NCI-H146 treated with DMSO at 0.1 percent for 48 hours (cell line): ENCODE measurements around the gene NPDC1.

ENCODE experiments used
- DNase-seq: peaks from one replicate; lab custom pipeline; 2025; ENCODE audit not compliant: unreplicated experiment; lab: John Stamatoyannopoulos, UW

The NPDC1 gene

DNA sequence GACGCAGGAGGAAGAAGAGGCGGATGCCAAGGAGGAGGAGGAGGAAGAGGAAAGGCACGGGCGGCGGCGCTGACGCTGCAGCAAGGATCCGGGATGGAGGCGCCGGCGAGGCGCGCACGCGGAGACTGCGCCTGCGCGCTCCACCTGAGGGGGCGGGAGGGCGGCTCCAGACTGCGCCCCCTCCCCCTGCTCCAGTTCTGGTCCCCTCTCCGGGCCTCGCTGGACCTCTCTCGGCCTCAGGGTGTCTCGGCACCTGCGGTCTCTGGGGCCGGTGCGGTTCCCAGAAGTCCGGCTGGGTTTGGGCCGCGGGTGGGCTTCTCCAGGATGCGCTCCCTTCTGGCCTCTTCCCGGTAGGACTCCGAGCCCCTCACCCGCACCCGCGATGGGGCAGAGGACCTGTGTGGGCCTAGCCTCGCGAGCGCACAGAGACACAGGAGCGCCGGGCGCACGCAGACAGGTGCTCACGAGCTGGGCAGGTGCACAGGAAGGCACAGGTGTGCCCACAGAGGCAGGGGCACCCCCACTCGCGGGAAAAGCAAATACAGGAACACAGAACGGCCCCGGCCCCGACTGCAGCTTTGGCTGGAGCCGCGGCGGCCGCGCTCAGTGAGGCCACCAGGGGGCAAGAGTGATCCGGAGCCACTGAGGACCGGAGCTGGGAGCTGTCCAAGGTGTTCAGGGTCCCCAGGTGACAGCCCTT is at the start of gene NPDC1:
Gene NPDC1 (minus strand): TSS at position 90 of the 700 bp plus-strand sequence. CDS start 188 bp downstream, outside the sequence.
- DNase-seq, result peak; percentile 65

GRCh38 chr9:137089232-137089947 is 43.4 kb upstream of the NPDC1 start:
- no peak for DNase-seq

DNA sequence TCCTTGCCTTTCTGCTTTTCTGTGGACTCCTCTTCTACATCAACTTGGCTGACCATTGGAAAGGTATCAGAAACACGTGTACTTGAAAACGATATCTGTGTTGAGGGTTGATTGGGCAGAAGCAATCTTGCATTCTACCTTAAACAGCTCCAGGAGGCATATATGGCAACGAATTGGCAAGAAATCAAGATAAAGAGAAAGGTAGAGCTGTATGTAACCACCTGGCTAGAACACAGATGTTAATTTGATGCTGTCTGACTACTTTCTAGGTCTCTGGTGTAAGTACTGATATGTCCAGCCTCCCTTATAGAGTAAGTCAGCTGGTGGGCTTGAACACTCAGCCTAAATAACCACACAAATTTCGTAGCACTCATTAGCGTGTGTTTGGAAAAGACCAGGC is 42.1 kb upstream of the NPDC1 start:
- DNase-seq, result no peak

- DNase-seq, result no peak
Observed at GRCh38 chr9:137087409-137087925, 41.5 kb upstream of the NPDC1 start.

DNA sequence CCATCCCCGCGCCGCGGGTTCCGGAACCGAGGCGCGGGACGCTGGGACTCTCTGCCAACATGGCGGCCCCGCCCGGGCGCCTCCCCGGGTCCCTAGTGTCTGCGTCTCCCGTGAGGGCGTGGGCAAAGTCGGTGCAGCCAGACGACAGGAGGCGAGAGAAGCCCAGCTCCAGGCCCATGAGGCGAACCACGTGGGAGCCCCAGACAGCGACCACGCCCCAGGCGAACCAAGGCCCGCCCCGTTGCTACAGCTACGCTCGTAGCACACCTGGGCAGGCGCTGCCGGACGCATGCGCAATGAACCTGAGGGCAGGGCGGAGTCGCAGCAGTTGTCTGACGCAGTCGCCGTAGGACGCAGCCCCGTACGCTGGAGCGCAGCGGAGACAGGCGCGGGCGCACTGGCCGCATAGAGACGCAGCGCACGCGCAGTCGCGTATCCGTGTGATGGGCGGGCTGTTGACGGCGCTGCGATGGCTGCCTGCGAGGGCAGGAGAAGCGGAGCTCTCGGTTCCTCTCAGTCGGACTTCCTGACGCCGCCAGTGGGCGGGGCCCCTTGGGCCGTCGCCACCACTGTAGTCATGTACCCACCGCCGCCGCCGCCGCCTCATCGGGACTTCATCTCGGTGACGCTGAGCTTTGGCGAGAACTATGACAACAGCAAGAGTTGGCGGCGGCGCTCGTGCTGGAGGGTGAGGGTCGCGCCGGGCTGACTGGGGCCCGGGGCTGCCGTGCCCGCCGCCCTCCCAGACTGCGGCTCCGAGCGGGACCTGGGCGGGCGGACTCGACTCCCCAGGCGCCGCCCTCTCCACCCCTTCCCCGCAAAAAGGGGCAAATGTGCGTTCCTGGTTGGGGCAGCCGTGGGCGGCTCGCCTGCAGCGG is 40.8 kb upstream of the NPDC1 start, which contains the start of gene MAN1B1:
Gene MAN1B1 (plus strand): TSS at position 455 of the 878 bp plus-strand sequence. CDS start 15 bp downstream, at position 470.
- peak; percentile 89 for DNase-seq

DNA sequence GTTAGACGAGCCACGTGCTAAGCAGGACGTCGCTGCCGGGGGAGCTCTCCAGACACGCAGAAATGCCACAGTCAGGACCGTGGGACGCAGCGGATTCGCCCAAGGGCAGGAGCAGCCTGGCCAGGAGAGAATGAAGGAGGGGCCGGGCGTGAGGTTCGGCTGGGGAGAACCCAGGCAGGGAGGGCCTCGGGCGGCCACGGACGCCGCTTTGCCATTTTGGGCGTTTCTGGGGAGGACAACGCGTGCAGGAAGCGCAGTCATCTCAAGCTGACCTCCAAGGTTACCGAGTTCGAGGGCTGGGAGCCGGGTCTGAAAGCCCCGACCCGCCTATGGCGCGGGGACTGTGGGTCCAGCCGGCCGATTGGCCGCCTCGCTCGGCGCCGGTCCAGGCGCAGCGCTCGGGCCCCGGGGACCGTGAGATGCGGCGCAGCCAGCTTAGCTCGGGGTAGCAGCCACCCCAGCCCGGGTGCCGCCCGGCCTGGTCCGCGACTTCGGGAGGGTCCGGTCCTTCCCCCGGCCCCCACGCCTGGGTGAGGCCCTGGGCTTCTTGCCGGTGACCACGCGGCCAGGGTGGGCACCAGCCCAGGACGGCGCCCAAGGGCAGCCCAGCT is 40.0 kb upstream of the NPDC1 start:
- peak; percentile 4 for DNase-seq

DNA sequence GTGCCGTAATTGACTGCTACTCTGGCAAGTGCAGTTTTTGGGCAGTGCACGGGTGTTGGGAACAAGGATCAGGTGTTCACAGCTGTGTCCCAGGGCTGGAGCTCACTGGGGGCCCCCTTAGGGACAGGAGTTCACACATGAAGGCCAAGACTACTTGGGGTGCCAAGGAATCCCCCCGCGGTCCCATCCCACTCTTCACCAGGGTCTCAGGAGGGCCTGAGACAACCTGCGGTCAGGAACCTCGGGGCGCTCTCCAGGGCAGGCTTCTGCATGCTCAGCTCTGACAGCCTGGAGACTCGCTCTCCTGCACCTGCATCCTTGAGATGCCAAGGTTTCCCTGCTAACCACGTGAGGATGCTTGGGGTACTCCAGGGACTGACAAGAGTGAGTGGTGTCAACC is 38.5 kb upstream of the NPDC1 start:
- no peak for DNase-seq

GRCh38 chr9:137083394-137084004 is 37.5 kb upstream of the NPDC1 start:
- no peak for DNase-seq

DNA sequence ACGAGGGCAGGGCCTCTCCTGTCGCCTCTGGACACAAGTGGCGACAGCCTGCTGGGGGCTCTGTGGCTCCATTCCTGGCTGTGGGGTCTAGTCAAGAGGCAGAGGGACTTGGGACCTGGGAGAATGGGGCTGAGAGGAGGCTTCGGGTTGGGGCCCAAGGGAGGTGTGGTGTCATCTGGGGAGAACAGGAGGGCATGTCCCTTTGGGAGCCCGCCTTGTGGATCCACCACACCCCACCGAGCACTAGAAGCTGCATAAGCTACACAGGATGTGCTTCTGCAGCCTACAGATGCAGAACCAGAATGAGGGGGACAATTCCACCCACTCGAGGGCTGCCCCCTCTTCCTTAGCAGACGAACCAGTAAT is 36.9 kb upstream of the NPDC1 start:
- DNase-seq, result no peak

GRCh38 chr9:137082222-137082924 is 36.4 kb upstream of the NPDC1 start:
- DNase-seq, result no peak

DNA sequence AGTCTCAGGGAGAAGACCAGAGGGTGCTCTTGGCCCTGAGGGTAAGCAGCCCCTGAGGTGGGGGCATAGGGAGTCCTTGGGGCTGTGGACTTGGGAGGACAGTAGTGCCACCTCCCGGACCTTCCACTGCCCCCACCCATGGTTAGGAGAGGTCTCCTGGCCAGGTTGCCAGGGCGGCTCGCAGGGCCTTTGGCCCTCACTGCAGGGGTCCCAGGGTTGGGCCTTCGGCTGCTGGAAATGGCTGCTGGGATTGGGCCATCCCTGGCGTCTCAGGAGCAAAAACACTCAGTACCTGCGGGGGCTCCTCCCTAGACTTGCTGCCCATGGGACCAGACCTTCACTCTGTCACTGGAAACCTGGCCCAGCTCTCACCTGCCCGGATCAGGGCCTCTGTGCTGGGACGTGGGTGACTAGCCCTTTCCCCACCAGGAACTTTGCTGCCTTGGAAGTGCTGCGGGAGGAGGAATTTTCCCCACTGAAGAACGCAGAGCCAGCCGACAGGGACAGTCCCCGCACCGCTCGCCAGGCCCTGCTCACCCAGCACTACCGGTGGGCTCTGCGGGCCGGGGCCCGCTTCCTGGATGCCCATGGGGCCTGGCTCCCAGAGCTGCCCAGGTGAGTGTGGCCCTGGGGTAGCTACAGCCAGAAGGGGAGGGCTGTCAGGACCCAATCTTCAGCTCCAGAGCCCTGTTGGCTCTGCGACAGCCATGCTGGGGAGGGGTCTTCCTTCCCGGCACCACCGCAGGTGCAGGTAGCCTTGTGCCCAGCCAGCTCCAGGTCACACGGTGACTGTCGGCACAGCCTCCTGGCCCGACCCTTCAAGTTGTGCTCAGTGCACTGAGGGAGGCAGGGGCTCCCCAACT is 34.5 kb upstream of the NPDC1 start:
- no peak for DNase-seq

- no peak for DNase-seq
Observed at GRCh38 chr9:137079401-137079787, 33.4 kb upstream of the NPDC1 start.

DNA sequence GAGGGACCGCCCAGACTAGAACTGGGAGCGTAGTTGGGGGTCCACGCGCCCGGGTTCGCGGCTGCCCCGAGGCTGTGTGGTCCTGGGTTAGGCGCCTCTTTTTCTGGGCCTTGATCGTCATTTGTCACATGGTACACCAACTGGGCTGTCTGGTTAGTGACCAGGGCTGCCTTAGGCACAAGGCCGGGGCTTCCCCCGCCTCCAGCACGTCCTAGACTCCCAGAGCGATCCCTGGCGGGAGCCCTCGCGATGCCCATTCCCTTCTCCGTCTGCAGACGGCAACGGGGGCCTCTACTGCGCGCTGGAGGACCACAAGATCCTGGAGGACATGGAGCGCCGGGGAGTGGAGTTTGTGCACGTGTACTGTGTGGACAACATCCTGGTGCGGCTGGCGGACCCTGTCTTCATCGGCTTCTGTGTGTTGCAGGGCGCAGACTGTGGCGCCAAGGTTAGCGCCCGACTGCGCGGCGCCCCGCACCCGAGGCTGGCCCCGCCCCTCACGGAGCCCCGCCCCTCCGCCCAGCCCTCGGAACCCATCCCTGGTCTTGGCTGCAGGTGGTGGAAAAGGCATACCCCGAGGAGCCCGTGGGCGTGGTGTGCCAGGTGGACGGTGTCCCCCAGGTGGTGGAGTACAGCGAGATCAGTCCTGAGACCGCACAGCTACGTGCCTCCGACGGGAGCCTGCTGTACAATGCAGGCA is 32.9 kb upstream of the NPDC1 start:
- DNase-seq, result no peak

DNA sequence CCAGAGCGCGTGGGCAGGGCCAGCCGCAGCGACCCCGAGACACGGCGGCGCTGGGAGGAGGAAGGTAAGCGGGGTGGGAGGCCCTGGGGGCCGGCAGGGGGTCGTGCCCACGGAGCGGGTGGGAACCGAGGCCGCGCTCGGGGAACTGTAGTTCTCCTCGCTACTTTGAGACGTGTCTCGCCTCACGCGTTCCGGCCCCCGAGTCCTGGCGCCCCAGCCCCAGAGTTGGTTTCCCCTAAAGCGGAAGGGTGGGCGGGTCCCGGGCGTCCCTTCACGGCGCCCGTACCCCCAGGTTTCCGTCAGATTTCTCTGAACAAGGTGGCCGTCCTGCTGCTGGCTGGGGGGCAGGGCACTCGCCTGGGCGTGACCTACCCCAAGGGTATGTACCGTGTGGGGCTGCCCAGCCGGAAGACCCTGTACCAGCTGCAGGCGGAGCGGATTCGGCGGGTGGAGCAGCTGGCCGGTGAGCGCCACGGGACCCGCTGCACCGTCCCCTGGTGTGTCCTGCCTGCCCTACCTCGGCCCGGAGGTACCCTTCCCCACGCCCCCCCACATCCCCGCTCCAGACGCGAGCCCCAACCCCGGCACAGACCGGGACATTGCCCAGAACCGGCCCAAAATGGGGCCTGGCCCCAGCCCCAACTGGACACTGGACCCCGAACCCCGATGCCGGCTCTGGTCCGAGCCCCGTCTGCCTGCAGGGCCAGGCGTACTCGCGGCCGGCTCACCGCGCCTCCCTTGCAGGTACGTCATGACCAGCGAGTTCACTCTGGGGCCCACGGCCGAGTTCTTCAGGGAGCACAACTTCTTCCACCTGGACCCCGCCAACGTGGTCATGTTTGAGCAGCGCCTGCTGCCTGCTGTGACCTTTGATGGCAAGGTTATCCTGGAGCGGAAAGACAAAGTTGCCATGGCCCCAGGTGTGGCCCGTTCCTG is 32.0 kb upstream of the NPDC1 start:
- no peak for DNase-seq

DNA sequence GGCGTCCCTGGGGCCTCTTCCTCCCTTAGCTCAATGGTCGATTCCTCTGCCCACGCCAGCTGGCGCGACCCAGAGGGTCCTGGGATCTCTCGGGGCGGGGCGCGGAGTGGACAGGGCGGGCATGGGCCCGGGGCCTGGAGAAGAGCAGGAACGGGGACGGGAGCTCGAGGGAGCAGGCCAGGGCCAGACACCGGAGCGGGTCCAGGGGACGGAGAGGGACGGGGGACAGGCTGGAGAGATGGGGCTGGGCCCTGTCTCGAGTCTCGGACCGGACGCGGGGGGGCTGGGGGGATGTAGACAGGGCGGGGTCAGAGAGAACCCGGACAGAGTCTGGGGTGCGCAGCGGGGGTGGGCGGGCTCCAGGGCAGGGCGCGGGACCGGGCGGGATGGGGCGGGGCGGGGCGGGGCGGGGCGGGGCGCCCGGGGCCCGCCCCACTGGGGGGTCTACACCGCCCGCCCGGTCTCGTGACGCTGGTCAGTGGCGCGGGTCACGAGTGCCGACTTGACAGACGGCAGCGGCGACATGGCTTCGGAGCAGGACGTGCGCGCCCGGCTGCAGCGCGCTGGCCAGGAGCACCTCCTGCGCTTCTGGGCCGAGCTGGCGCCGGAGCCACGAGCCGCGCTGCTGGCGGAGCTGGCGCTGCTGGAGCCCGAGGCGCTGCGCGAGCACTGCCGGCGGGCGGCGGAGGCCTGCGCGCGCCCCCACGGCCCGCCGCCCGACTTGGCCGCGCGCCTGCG is 31.2 kb upstream of the NPDC1 start, which contains the start of gene UAP1L1:
Gene UAP1L1 (plus strand): TSS at position 508 of the 738 bp plus-strand sequence. CDS start 16 bp downstream, at position 524.
- peak; percentile 20 for DNase-seq

GRCh38 chr9:137076636-137077009 is 30.6 kb upstream of the NPDC1 start:
- no peak for DNase-seq
